GM19193 (cell line): ENCODE results near the gene SLIT3.

ENCODE experiments used
- POLR2A ChIP-seq: IDR thresholded peaks from 4 replicates; pipeline ENCODE4 v1.6.1; 2011; ENCODE audit not compliant: insufficient read depth, insufficient read length; ENCODE audit errors: extremely low read depth

The SLIT3 gene

DNA sequence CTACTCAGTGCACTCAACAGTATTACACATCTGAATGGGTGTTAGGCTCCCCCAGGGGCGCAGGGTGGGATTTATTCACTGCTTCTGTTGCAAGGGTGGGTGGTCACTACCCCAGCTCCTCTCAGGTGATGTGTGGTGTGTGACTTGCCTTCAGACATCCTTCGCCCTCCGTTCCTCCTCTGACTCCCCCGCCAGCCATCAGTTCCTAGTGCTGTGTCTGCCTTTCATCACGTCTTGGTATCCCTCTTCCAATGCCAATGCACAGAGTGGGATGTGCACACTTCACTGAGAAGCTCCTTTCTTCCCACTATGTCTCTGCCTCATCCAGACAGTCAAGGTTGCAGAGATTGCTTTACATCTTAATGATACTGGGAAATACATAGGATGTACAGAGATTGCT, 79.4 kb downstream of the SLIT3 start:
- TF ChIP-seq POLR2A = no peak

GRCh38 chr5:169219961-169220360, 81.0 kb downstream of the SLIT3 start:
- TF ChIP-seq POLR2A = no peak

- no peak for TF ChIP-seq POLR2A
Measured at GRCh38 chr5:169219351-169219750, 81.6 kb downstream of the SLIT3 start.

GRCh38 chr5:169218861-169219260, 82.1 kb downstream of the SLIT3 start:
- no peak for TF ChIP-seq POLR2A

GRCh38 chr5:169218176-169218575, 82.8 kb downstream of the SLIT3 start:
- no peak for TF ChIP-seq POLR2A

GRCh38 chr5:169216866-169217265, 84.1 kb downstream of the SLIT3 start:
- TF ChIP-seq POLR2A = no peak

GRCh38 chr5:169213479-169213878, 87.5 kb downstream of the SLIT3 start:
- no peak for TF ChIP-seq POLR2A

GRCh38 chr5:169204788-169205400, 96.0 kb downstream of the SLIT3 start:
- no peak for TF ChIP-seq POLR2A

DNA sequence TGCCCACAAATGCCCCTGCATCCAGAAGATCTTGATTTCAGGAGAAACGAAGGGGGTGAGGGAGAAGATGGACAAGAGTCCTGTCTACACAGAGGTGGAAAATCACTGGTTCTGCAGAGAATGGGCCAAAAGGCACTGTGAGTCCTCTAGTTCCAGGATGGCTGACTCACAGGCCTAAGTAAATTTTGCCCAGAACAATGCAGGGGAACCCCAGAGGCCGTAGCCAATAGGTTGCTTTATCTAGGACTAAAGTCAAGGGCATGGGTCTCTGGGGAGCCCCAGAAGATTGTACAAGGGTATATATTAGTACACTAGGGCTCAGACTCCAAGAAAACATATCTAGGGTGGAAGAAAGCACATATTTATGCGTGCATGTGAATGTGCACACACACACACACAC, 98.0 kb downstream of the SLIT3 start:
- TF ChIP-seq POLR2A = no peak

DNA sequence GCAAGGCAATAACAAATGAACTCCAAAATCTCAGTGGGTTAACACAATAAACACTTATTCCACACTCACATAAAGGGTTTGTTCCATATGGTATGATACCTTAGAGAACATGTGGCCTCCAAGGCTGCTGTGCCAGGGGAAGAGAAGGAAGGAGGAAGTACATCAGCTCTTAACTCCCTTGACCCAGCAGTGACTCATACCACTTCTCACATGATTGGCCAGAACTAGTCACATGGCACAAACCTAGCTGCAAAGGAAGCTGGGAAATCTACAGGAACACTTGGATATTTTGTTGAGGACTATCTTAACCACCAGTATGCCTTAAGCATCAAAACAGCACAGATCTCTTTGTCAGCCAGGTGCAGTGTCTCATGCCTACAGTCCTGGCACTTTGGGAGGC, 99.3 kb downstream of the SLIT3 start:
- no peak for TF ChIP-seq POLR2A

DNA sequence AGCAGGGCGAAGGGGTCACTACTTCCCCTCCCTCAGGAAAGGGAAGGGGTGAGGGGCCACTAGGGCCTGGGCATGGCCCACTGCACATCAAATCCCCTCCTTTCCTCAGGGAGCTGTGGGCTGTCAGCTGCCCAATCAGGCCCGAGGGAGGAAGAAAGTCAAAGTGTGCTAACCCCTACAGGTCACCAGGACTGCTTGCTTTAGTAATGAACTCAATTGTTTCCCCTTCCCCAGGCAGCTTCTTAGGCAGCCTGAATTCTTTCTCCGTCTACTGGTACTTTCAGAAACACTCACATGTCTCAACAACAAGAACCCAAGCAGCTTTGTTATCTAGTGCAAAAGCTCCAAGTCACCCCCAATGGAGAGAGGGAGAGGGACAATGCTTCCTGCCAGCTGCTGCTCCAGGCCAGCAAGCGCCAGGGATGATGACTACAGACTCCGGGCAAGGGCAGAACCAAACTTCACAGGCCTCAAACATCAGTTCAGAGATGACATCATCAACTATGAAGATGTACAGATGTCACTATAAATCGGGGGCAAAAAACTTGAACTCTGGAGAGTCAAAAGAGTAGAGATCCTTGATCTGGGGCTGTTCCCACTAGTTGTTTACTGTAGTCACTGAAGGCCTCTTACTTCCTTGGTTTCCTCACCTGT, 100.7 kb downstream of the SLIT3 start:
- no peak for TF ChIP-seq POLR2A

DNA sequence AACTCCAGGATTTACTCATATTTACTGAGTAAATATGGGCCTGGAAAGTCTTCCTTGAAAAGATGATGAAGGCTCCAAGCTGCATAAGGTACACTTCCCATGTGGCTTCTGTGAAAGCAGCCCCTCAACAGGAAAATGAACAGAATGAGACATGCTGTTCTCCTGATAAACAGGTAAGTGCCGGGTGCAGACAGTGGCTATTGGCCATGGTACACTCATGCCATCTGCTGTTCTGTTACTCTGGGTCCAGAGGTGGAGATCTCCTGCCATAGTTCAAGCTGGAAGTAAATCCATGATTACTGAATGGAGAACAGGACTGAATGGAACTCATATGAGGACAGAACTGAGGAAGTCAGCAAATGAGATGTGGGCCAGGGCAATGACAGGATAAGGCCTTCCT, 103.6 kb downstream of the SLIT3 start:
- no peak for TF ChIP-seq POLR2A

DNA sequence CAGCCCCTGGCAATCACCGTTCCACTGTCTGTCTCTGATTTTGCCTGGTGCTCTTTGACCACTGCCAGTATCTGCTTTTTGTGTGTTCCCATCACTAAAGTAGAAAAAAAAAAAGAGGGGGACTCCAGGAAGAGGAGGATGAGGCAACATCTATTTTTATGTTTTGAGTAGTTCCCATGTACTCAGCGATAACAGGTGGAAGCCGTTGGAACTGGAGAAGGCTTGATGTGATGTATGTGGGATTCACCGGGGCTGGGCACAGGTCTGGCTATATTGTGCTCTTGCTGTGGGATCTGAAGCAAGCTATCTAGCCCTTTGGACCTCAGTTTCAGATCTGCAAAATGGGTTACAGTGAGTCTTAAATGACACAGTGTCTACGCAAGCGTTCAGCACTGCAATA, 104.9 kb downstream of the SLIT3 start:
- no peak for TF ChIP-seq POLR2A

- no peak for TF ChIP-seq POLR2A
Measured at GRCh38 chr5:169195601-169196000, 105.3 kb downstream of the SLIT3 start.

- TF ChIP-seq POLR2A = no peak
Measured at GRCh38 chr5:169192536-169192935, 108.4 kb downstream of the SLIT3 start.

DNA sequence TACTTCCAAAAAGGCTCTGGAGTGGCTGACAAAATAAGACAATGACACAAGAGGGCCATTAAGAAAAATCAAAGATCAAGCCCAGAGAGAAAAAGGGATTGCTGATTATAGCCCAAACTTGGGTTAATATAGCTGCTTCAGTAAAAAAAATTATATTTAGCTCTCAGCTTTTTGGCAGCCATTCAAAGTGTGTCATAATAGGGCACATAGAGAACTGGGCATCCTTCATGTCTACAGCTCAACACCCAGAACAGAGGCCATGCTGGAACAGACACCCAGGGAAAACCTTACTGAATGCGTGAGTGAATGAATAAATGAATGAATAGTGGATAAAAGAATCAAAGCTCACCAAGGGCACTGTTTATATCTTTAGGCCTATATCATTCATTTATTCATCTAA, 110.1 kb downstream of the SLIT3 start:
- TF ChIP-seq POLR2A = no peak

GRCh38 chr5:169185626-169186025, 115.3 kb downstream of the SLIT3 start:
- no peak for TF ChIP-seq POLR2A
